HCT116 (cell line): ENCODE measurements around the gene JAG1. TPM values are rescaled to one million over a fixed set of nuclear protein-coding genes. Genes with fewer than 3 reads are reported as not detected.

ENCODE experiments used
- ATAC-seq: fragments of 200-7000 bp; cut with Tn5 transposase; 2 replicates; pipeline ENCODE4 v1.9.1; 2020; ENCODE audit warnings: mild to moderate bottlenecking, moderate library complexity
- BruUV-seq: library from RNA; stranded (reverse); fragments of 400-500 nt; replicated peaks from 2 replicates; lab custom pipeline; 2021; lab: Mats Ljungman, UMichigan
- CTCF ChIA-PET: fragments of 300-600 bp; sonication (Branson Sonifier 250); formaldehyde crosslinking; loops from one replicate; lab custom pipeline; 2021; ENCODE audit warnings: antibody characterized with exemption; lab: Charles Lee
- POLR2A ChIA-PET: fragments of 300-600, 350-600 bp; sonication (Branson Sonifier 250); formaldehyde crosslinking; loops from one replicate; lab custom pipeline; 2021; ENCODE audit warnings: antibody characterized with exemption; lab: Charles Lee
- RAD21 ChIA-PET, 2 experiments: fragments of 300-600 bp; sonication (Branson Sonifier 250); formaldehyde crosslinking; loops; one replicate each; lab custom pipeline; 2023; ENCODE audit warnings: low total read pairs in 2 of 2; ENCODE audit not compliant: uncharacterized antibody in 2 of 2, unreplicated experiment in 2 of 2, low non-redundant PET in 1 of 2; lab: Charles Lee
- DNase-seq: peaks from one replicate; pipeline ENCODE4 v3.0.0-alpha.2; 2010; ENCODE audit warnings: low read depth, low spot score
- H2AFZ ChIP-seq: fragments of 200-600 bp; shearing (Covaris generic), sonication (generic); 2 replicates; pipeline ENCODE4 v1.6.1; 2017; ENCODE audit warnings: low read depth, mixed run types, mixed read lengths, antibody characterized with exemption, low read length; ENCODE audit not compliant: poor library complexity, severe bottlenecking
- H3K27ac ChIP-seq: 2 replicates; pipeline ENCODE4 v1.5.1; 2012; ENCODE audit warnings: low read depth, low read length
- H3K27me3 ChIP-seq: fragments of 200-600 bp; sonication (generic); 2 replicates; pipeline ENCODE4 v1.6.1; 2016; ENCODE audit warnings: mixed run types, low read length, mixed read lengths; ENCODE audit not compliant: insufficient read depth
- H3K36me3 ChIP-seq, 2 experiments: fragments of 200-500 bp in 1 of 2; fragments of 200-600 bp in 1 of 2; sonication (Bioruptor generic) in 1 of 2; sonication (generic) in 1 of 2; 2 replicates each; pipeline versions ENCODE4 v1.5.1 to v1.6.1; 2014 to 2016; ENCODE audit warnings: low read length in 2 of 2, inconsistent platforms in 1 of 2, mixed read lengths in 1 of 2, mixed run types in 1 of 2; ENCODE audit not compliant: insufficient read depth in 2 of 2, control insufficient read depth in 1 of 2
- H3K4me1 ChIP-seq, 2 experiments: fragments of 200-600 bp in 1 of 2; sonication (generic) in 1 of 2; 2 replicates each; pipeline versions ENCODE4 v1.5.1 to v1.6.1; 2012 to 2017; ENCODE audit warnings: low read length in 2 of 2, inconsistent platforms in 1 of 2, mild to moderate bottlenecking in 1 of 2, mixed read lengths in 1 of 2, mixed run types in 1 of 2, moderate library complexity in 1 of 2; ENCODE audit not compliant: insufficient read depth in 2 of 2, control insufficient read depth in 1 of 2
- H3K4me2 ChIP-seq: fragments of 200-600 bp; sonication (generic); 2 replicates; pipeline ENCODE4 v1.6.1; 2017; ENCODE audit warnings: mixed run types, low read length, mixed read lengths
- H3K4me3 ChIP-seq, 2 experiments: fragments of 200-600 bp in 1 of 2; sonication (generic) in 1 of 2; replicated peaks in 1 of 2; 2 replicates each; pipeline ENCODE4 v1.5.1; 2011 to 2016; ENCODE audit warnings: low read length in 2 of 2, control low read depth in 1 of 2, low read depth in 1 of 2, mild to moderate bottlenecking in 1 of 2, mixed read lengths in 1 of 2, mixed run types in 1 of 2
- H3K79me2 ChIP-seq: fragments of 200-600 bp; sonication (generic); 2 replicates; pipeline ENCODE4 v1.6.1; 2017; ENCODE audit warnings: mild to moderate bottlenecking, mixed run types, low read length, moderate library complexity, mixed read lengths; ENCODE audit not compliant: insufficient read depth
- H3K9ac ChIP-seq: fragments of 200-600 bp; sonication (generic); 2 replicates; pipeline ENCODE4 v1.6.1; 2016; ENCODE audit warnings: low read length, mixed read lengths
- H3K9me2 ChIP-seq: fragments of 200-600 bp; sonication (generic), shearing (Covaris generic); 2 replicates; pipeline ENCODE4 v1.6.1; 2017; ENCODE audit warnings: mixed run types, mild to moderate bottlenecking, moderate library complexity; ENCODE audit not compliant: insufficient read depth
- H3K9me3 ChIP-seq, 2 experiments: fragments of 200-500 bp in 1 of 2; fragments of 200-600 bp in 1 of 2; sonication (Bioruptor generic) in 1 of 2; sonication (generic) in 1 of 2; 2 replicates each; pipeline ENCODE4 v1.6.1; 2014 to 2017; ENCODE audit warnings: low read length in 2 of 2, mixed read lengths in 2 of 2, inconsistent platforms in 1 of 2, low read depth in 1 of 2, mild to moderate bottlenecking in 1 of 2, mixed run types in 1 of 2, moderate library complexity in 1 of 2; ENCODE audit not compliant: control insufficient read depth in 1 of 2, insufficient read depth in 1 of 2
- H4K20me1 ChIP-seq: fragments of 200-600 bp; sonication (generic), shearing (Covaris generic); 2 replicates; pipeline ENCODE4 v1.6.1; 2017; ENCODE audit warnings: mixed run types, mild to moderate bottlenecking, moderate library complexity; ENCODE audit not compliant: insufficient read depth
- CEBPB ChIP-seq: IDR thresholded peaks from 2 replicates; pipeline ENCODE4 v1.6.1; 2012; ENCODE audit warnings: low read depth
- ELF1 ChIP-seq: IDR thresholded peaks from 2 replicates; pipeline ENCODE4 v1.6.1; 2012; ENCODE audit warnings: low read depth, borderline replicate concordance
- EZH2 ChIP-seq: fragments of 200-600 bp; sonication (generic); IDR thresholded peaks from 2 replicates; pipeline ENCODE4 v1.6.1; 2017; ENCODE audit warnings: antibody characterized with exemption, mixed run types
- EZH2phosphoT487 ChIP-seq: fragments of 200-600 bp; IDR thresholded peaks from 2 replicates; pipeline ENCODE4 v1.6.1; 2018; ENCODE audit warnings: antibody characterized with exemption, borderline replicate concordance
- SIN3A ChIP-seq: IDR thresholded peaks from 2 replicates; pipeline ENCODE4 v1.6.1; 2012; ENCODE audit warnings: low read depth
- SP1 ChIP-seq: IDR thresholded peaks from 2 replicates; pipeline ENCODE4 v1.6.1; 2012; ENCODE audit warnings: low read depth
- ZBTB33 ChIP-seq: IDR thresholded peaks from 2 replicates; pipeline ENCODE4 v1.6.1; 2011; ENCODE audit warnings: mild to moderate bottlenecking, low read length, moderate library complexity; ENCODE audit not compliant: insufficient replicate concordance; ENCODE audit errors: extremely low read depth
- ZFX ChIP-seq: fragments of 450-650 bp; IDR thresholded peaks from 2 replicates; pipeline ENCODE4 v1.6.1; 2017
- intact Hi-C: fragments of 100-400 bp; cut with micrococcal nuclease; formaldehyde crosslinking; loops from 2 replicates; pipeline ENCODE4 v1.10.0; 2022
- total RNA-seq: library from RNA; stranded (reverse); gene quantifications from one replicate; pipeline ENCODE4 v1.2.1, GENCODE V29; 2021; ENCODE audit not compliant: unreplicated experiment
- TF ChIP-seq, protein P1 (sequence below), 3 experiments: fragments of 200-600 bp in 1 of 3; sonication (generic) in 1 of 3; IDR thresholded peaks in 2 of 3; conservative IDR thresholded peaks in 1 of 3; 2 replicates each; pipeline ENCODE4 v1.5.1; 2012 to 2017; ENCODE audit warnings: low read depth in 2 of 3, low read length in 2 of 3, antibody characterized with exemption in 1 of 3, borderline replicate concordance in 1 of 3, control low read depth in 1 of 3, mild to moderate bottlenecking in 1 of 3, mixed read lengths in 1 of 3, mixed run types in 1 of 3, moderate library complexity in 1 of 3; ENCODE audit not compliant: insufficient read depth in 1 of 3
- TF ChIP-seq, protein P2 (sequence below): IDR thresholded peaks from 2 replicates; pipeline ENCODE4 v1.6.1; 2012
- TF ChIP-seq, protein P3 (sequence below): IDR thresholded peaks from 2 replicates; pipeline ENCODE4 v1.6.1; 2012

The JAG1 gene
- total RNA-seq, 1 experiment from 2014 or later = 31.9 TPM

DNA sequence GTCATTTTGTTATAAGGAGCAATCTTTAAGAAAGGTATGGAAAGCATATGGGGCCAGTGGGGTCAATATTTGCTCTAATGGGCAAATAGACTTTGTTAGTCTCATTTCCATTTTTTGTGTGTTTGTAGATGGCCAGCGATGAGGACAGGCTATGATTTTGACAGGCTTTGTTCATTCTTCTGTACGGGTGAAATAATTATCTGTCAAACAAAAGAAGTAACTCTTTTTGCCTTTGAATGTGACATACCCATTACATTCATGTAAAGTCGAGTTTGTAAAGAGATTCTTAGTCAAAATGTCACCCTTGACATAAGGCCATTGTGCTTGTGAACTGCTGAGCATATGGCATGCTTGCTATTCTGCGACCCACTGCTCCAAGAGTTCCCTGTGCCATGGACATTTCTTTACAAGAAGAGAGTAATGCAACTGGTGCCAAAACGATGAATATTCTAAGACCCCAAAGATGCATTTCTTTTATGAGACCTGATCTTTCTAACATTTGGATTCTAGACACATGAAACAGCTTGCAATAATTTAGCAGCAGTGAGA is 38.2 kb upstream of the JAG1 start:
- no peak overlapping the region for H3K4me2 ChIP-seq
- ATAC-seq = no peak
- no peaks in the 10 kb centered on the region for H3K79me2 ChIP-seq
- peaks cover 11 to 14% of the 10 kb centered on the region in 2 experiments; a peak in 3 of 4 replicates for H3K4me1 ChIP-seq
- H3K9ac ChIP-seq = no peak overlapping the region
- TF ChIP-seq, protein P1, sequence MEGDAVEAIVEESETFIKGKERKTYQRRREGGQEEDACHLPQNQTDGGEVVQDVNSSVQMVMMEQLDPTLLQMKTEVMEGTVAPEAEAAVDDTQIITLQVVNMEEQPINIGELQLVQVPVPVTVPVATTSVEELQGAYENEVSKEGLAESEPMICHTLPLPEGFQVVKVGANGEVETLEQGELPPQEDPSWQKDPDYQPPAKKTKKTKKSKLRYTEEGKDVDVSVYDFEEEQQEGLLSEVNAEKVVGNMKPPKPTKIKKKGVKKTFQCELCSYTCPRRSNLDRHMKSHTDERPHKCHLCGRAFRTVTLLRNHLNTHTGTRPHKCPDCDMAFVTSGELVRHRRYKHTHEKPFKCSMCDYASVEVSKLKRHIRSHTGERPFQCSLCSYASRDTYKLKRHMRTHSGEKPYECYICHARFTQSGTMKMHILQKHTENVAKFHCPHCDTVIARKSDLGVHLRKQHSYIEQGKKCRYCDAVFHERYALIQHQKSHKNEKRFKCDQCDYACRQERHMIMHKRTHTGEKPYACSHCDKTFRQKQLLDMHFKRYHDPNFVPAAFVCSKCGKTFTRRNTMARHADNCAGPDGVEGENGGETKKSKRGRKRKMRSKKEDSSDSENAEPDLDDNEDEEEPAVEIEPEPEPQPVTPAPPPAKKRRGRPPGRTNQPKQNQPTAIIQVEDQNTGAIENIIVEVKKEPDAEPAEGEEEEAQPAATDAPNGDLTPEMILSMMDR (IDR thresholded peaks at IDR 0.05 in 2 of 3, conservative IDR thresholded peaks at IDR 0.05 in 1 of 3; ENCODE audit: borderline replicate concordance in 1 of 3, insufficient read depth in 1 of 3, low read depth in 2 of 3, low read length in 2 of 3) = no peak
- TF ChIP-seq SP1 (no peak), ZBTB33 (no peak), EZH2 (no peak), ELF1 (no peak), CEBPB (no peak), EZH2phosphoT487 (no peak), ZFX (no peak), SIN3A (no peak)
- TF ChIP-seq, protein P2, sequence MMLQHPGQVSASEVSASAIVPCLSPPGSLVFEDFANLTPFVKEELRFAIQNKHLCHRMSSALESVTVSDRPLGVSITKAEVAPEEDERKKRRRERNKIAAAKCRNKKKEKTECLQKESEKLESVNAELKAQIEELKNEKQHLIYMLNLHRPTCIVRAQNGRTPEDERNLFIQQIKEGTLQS = no peak
- TF ChIP-seq, protein P3, sequence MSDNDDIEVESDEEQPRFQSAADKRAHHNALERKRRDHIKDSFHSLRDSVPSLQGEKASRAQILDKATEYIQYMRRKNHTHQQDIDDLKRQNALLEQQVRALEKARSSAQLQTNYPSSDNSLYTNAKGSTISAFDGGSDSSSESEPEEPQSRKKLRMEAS = no peak
- H3K27ac ChIP-seq = no peak overlapping the region
- ChIA-PET CTCF (no interaction called here), RAD21 (no interaction called here), POLR2A (no interaction called here)
- intact Hi-C loops = no loop called here
- H2AFZ ChIP-seq = no peak overlapping the region
- no TSS peak for BruUV-seq
- no peaks in the 10 kb centered on the region for H3K9me3 ChIP-seq
- no peaks in the 10 kb centered on the region for H3K9me2 ChIP-seq
- no peak overlapping the region for H3K4me3 ChIP-seq
- H3K36me3 ChIP-seq = no peaks in the 10 kb centered on the region
- H3K27me3 ChIP-seq = no peaks in the 10 kb centered on the region
- DNase-seq = no peak
- no peaks in the 10 kb centered on the region for H4K20me1 ChIP-seq
